H9 (cell line): ENCODE results near the gene PHOSPHO1. TPM values are rescaled to one million over a fixed set of nuclear protein-coding genes. Genes with fewer than 3 reads are reported as not detected.
"Not testable (repeated sequence)": the region's sequence is repeated elsewhere in the genome, so short reads cannot be mapped to it uniquely, and the experiment has no call there.

Experiments used
- DNase-seq: peaks from one replicate; pipeline ENCODE4 v3.0.0-alpha.2; 2017
- H2AFZ ChIP-seq: one replicate; pipeline ENCODE4 v1.6.1; 2013; ENCODE audit warnings: mild to moderate bottlenecking, low read length, control low read depth, moderate library complexity
- H2AK5ac ChIP-seq: 2 replicates; pipeline ENCODE4 v1.6.1; 2013; ENCODE audit warnings: low read length, control low read depth, mixed read lengths; ENCODE audit not compliant: insufficient read length
- H2BK120ac ChIP-seq: one replicate; pipeline ENCODE4 v1.6.1; 2013; ENCODE audit warnings: low read depth, mild to moderate bottlenecking, low read length, control low read depth, inconsistent platforms; ENCODE audit not compliant: poor library complexity, severe bottlenecking
- H2BK12ac ChIP-seq: 2 replicates; pipeline ENCODE4 v1.6.1; 2013; ENCODE audit warnings: low read length, control low read depth, mixed read lengths, low read depth; ENCODE audit not compliant: insufficient read length
- H2BK15ac ChIP-seq: 2 replicates; pipeline ENCODE4 v1.6.1; 2013; ENCODE audit warnings: low read depth, low read length, control low read depth
- H2BK20ac ChIP-seq: one replicate; pipeline ENCODE4 v1.6.1; 2013; ENCODE audit warnings: low read depth, mild to moderate bottlenecking, low read length, control low read depth, inconsistent platforms; ENCODE audit not compliant: poor library complexity, severe bottlenecking
- H2BK5ac ChIP-seq: 2 replicates; pipeline ENCODE4 v1.6.1; 2013; ENCODE audit warnings: low read length, control low read depth, mixed read lengths; ENCODE audit not compliant: insufficient read length
- H3K14ac ChIP-seq: 2 replicates; pipeline ENCODE4 v1.6.1; 2013; ENCODE audit warnings: low read length, control low read depth; ENCODE audit not compliant: insufficient read depth
- H3K18ac ChIP-seq: 2 replicates; pipeline ENCODE4 v1.6.1; 2013; ENCODE audit warnings: low read depth, mild to moderate bottlenecking, mixed read lengths, low read length, control low read depth; ENCODE audit not compliant: insufficient read length
- H3K23ac ChIP-seq: 2 replicates; pipeline ENCODE4 v1.6.1; 2013; ENCODE audit warnings: low read length, control low read depth, mixed read lengths, low read depth; ENCODE audit not compliant: insufficient read length
- H3K23me2 ChIP-seq: 2 replicates; pipeline ENCODE4 v1.6.1; 2013; ENCODE audit warnings: low read depth, mild to moderate bottlenecking, mixed read lengths, low read length, control low read depth; ENCODE audit not compliant: insufficient read length, poor library complexity, severe bottlenecking
- H3K27ac ChIP-seq: 2 replicates; pipeline ENCODE4 v1.5.1; 2013; ENCODE audit warnings: low read length, control low read depth, mixed read lengths, low read depth; ENCODE audit not compliant: insufficient read length
- H3K27me3 ChIP-seq: 2 replicates; pipeline ENCODE4 v1.6.1; 2013; ENCODE audit warnings: low read length, control low read depth, inconsistent platforms; ENCODE audit not compliant: insufficient read depth
- H3K4ac ChIP-seq: 2 replicates; pipeline ENCODE4 v1.6.1; 2013; ENCODE audit warnings: low read depth, mild to moderate bottlenecking, control low read depth, inconsistent platforms, low read length, moderate library complexity
- H3K4me1 ChIP-seq: 2 replicates; pipeline ENCODE4 v1.6.1; 2013; ENCODE audit warnings: low read length, control low read depth, inconsistent platforms; ENCODE audit not compliant: insufficient read depth
- H3K4me2 ChIP-seq: 2 replicates; pipeline ENCODE4 v1.6.1; 2013; ENCODE audit warnings: low read length, control low read depth, mixed read lengths; ENCODE audit not compliant: insufficient read length, insufficient read depth
- H3K56ac ChIP-seq: 2 replicates; pipeline ENCODE4 v1.6.1; 2013; ENCODE audit warnings: low read depth, mild to moderate bottlenecking, mixed read lengths, low read length, control low read depth; ENCODE audit not compliant: insufficient read length
- H3K79me1 ChIP-seq: 2 replicates; pipeline ENCODE4 v1.6.1; 2013; ENCODE audit warnings: low read depth, mild to moderate bottlenecking, moderate library complexity, low read length, control low read depth, inconsistent platforms; ENCODE audit not compliant: insufficient read depth, poor library complexity, severe bottlenecking
- H3K79me2 ChIP-seq: 2 replicates; pipeline ENCODE4 v1.6.1; 2013; ENCODE audit warnings: low read length, control low read depth, inconsistent platforms; ENCODE audit not compliant: insufficient read depth
- H3K9ac ChIP-seq: 2 replicates; pipeline ENCODE4 v1.6.1; 2013; ENCODE audit warnings: low read length, control low read depth, mixed read lengths; ENCODE audit not compliant: insufficient read length; ENCODE audit errors: extremely low read depth
- H3K9me3 ChIP-seq: one replicate; pipeline ENCODE4 v1.6.1; 2013; ENCODE audit warnings: low read depth, low read length, inconsistent platforms; ENCODE audit not compliant: control insufficient read depth
- H3T11ph ChIP-seq: one replicate; pipeline ENCODE4 v1.6.1; 2013; ENCODE audit warnings: mild to moderate bottlenecking, low read length, control low read depth, inconsistent platforms
- H4K20me1 ChIP-seq: one replicate; pipeline ENCODE4 v1.6.1; 2013; ENCODE audit not compliant: control insufficient read depth, insufficient read length, insufficient read depth
- H4K5ac ChIP-seq: 2 replicates; pipeline ENCODE4 v1.6.1; 2013; ENCODE audit warnings: low read depth, mild to moderate bottlenecking, mixed read lengths, low read length, control low read depth; ENCODE audit not compliant: insufficient read length
- H4K8ac ChIP-seq: replicated peaks from 2 replicates; pipeline ENCODE4 v1.6.1; 2013; ENCODE audit warnings: low read length, control low read depth, mixed read lengths, low read depth; ENCODE audit not compliant: insufficient read length
- H4K91ac ChIP-seq: 2 replicates; pipeline ENCODE4 v1.6.1; 2013; ENCODE audit warnings: low read depth, mild to moderate bottlenecking, moderate library complexity, mixed read lengths, low read length, control low read depth; ENCODE audit not compliant: insufficient read length
- H3K27ac Mint-ChIP-seq, 3 experiments: 2 replicates in 2 of 3; 3 replicates in 1 of 3; pipeline ENCODE4 v1.8.0; 2020 to 2021; ENCODE audit warnings: mixed read lengths in 3 of 3, mild to moderate bottlenecking in 1 of 3, moderate library complexity in 1 of 3
- H3K27me3 Mint-ChIP-seq: 2 replicates; pipeline ENCODE4 v1.8.0; 2021; ENCODE audit warnings: low read depth, mild to moderate bottlenecking, moderate library complexity, mixed read lengths
- H3K36me3 Mint-ChIP-seq, 3 experiments: 2 replicates in 2 of 3; 3 replicates in 1 of 3; pipeline ENCODE4 v1.8.0; 2020 to 2021; ENCODE audit warnings: low read depth in 3 of 3, mixed read lengths in 3 of 3; ENCODE audit not compliant: insufficient read depth in 1 of 3
- H3K4me1 Mint-ChIP-seq, 2 experiments: 2 replicates each; pipeline ENCODE4 v1.8.0; 2020; ENCODE audit warnings: mixed read lengths in 2 of 2
- H3K4me3 Mint-ChIP-seq, 2 experiments: 2 replicates in 1 of 2; 3 replicates in 1 of 2; pipeline ENCODE4 v1.8.0; 2020 to 2021; ENCODE audit warnings: mild to moderate bottlenecking in 2 of 2, mixed read lengths in 2 of 2, moderate library complexity in 1 of 2
- H3K9me3 Mint-ChIP-seq, 2 experiments: 2 replicates in 1 of 2; 3 replicates in 1 of 2; pipeline ENCODE4 v1.8.0; 2020; ENCODE audit warnings: mild to moderate bottlenecking in 2 of 2, mixed read lengths in 2 of 2, moderate library complexity in 1 of 2
- CTCF ChIP-seq: fragments of 200-600 bp; sonication (generic); conservative IDR thresholded peaks from 3 replicates; pipeline ENCODE4 v1.8.0; 2021; ENCODE audit warnings: antibody characterized with exemption, mild to moderate bottlenecking
- WGBS: extraction: QIAGEN DNeasy Blood & Tissue Kit; methylation state at CpG from one replicate; pipeline ENCODE4 v1.1.7; 2013; ENCODE audit warnings: missing lambda C conversion rate, low lambda C conversion rate, mixed read lengths; ENCODE audit not compliant: insufficient read length; ENCODE audit errors: extremely low coverage; 5-methylcytosine and 5-hydroxymethylcytosine counted together
- total RNA-seq: library from RNA; stranded (reverse); gene quantifications from 2 replicates; pipeline ENCODE4 v1.2.1, GENCODE V29; 2021

Gene PHOSPHO1
- total RNA-seq, 1 experiment from 2014 or later, result 0.63 TPM

GRCh38 chr17:49180303-49180702 lies 50.3 kb downstream of the PHOSPHO1 start:
- Histone ChIP-seq H3K4me2 (no peak overlapping the region), H3K23me2 (no peaks in the 10 kb centered on the region), H4K91ac (no peak overlapping the region), H4K5ac (no peak overlapping the region), H2AFZ (no peak overlapping the region), H3K27me3 (no peaks in the 10 kb centered on the region), H3K56ac (no peak overlapping the region), H4K20me1 (no peaks in the 10 kb centered on the region), H3K79me2 (no peaks in the 10 kb centered on the region), H3K4ac (no peak overlapping the region), H3K14ac (no peak overlapping the region), H4K8ac (no peak overlapping the region), H3K18ac (no peak overlapping the region), H2BK20ac (no peak overlapping the region), H3K27ac (no peak overlapping the region), H3K23ac (no peak overlapping the region), H3K9me3 (peaks cover 14% of the 10 kb centered on the region), H2AK5ac (no peak overlapping the region), H2BK5ac (no peak overlapping the region), H3K4me1 (no peaks in the 10 kb centered on the region), H3K9ac (no peak overlapping the region), H2BK12ac (no peak overlapping the region), H3T11ph (no peak overlapping the region), H3K79me1 (no peaks in the 10 kb centered on the region), H2BK15ac (no peak overlapping the region), H2BK120ac (no peak overlapping the region)
- Mint-ChIP-seq H3K36me3 (peaks cover 11 to 17% (median 11%) of the 10 kb centered on the region in 3 experiments), H3K4me1 (peaks cover 0 to 2% of the 10 kb centered on the region in 2 experiments; a peak in 1 of 4 replicates), H3K9me3 (peaks cover 37 to 38% of the 10 kb centered on the region in 2 experiments), H3K27me3 (peaks cover 15% of the 10 kb centered on the region), H3K4me3 (no peak overlapping the region), H3K27ac (peak overlapping the region in 1 of 3 experiments; percentile 35; a peak in 1 of 7 replicates)
- peak; percentile 91 for TF ChIP-seq CTCF
- peak; percentile 84 for DNase-seq
- no CpG with 5 or more reads among the region's 5 CpGs for WGBS

- not testable (repeated sequence) for H3K27me3 Mint-ChIP-seq, H2BK5ac ChIP-seq, H2AK5ac ChIP-seq, H3K56ac ChIP-seq, H3K18ac ChIP-seq, H3K23me2 ChIP-seq, DNase-seq, H3K4me3 Mint-ChIP-seq, H4K91ac ChIP-seq, H3K27ac ChIP-seq, H3K23ac ChIP-seq, H2AFZ ChIP-seq, H4K8ac ChIP-seq, H3K36me3 Mint-ChIP-seq, H2BK12ac ChIP-seq, H3K79me1 ChIP-seq, H3T11ph ChIP-seq, H4K20me1 ChIP-seq, H4K5ac ChIP-seq, H3K27ac Mint-ChIP-seq, H3K27me3 ChIP-seq, H3K9ac ChIP-seq, H3K14ac ChIP-seq, H2BK15ac ChIP-seq, H3K4me1 Mint-ChIP-seq, H3K79me2 ChIP-seq, H3K4me1 ChIP-seq, H3K4me2 ChIP-seq, H2BK20ac ChIP-seq, H3K4ac ChIP-seq, H2BK120ac ChIP-seq
- no CpG with 5 or more reads among the region's 11 CpGs for WGBS
- peaks cover 14% of the 10 kb centered on the region for H3K9me3 ChIP-seq
- H3K9me3 Mint-ChIP-seq, result peaks cover 35 to 40% of the 10 kb centered on the region in 2 experiments
Observed at GRCh38 chr17:49175978-49176377, 54.6 kb downstream of the PHOSPHO1 start.
